CD4-positive, alpha-beta memory T cell (primary cell): ENCODE measurements around the gene ADAMTS8. TPM values are rescaled to one million over a fixed set of nuclear protein-coding genes. Genes with fewer than 3 reads are reported as not detected.

Experiments used
- CTCF ChIA-PET: fragments of 350-600 bp; sonication (Branson Sonifier 250); formaldehyde crosslinking; loops from one replicate; lab custom pipeline; 2021; ENCODE audit warnings: inconsistent platforms; ENCODE audit not compliant: partially characterized antibody; lab: Charles Lee
- POLR2A ChIA-PET: fragments of 350-600 bp; sonication (Branson Sonifier 250); formaldehyde crosslinking; loops from one replicate; lab custom pipeline; 2021; ENCODE audit not compliant: partially characterized antibody; lab: Charles Lee
- DNase-seq, 5 donors: peaks; one replicate each; pipeline versions ENCODE4 v3.0.0 to v3.0.0-alpha.2; 2020 to 2022; ENCODE audit warnings: mixed read lengths in 1 of 5
- H3K27ac ChIP-seq: one replicate; pipeline ENCODE4 v1.7.0; 2013; ENCODE audit warnings: low read depth, low read length
- H3K27me3 ChIP-seq: 2 replicates; pipeline ENCODE4 v1.7.0; 2013; ENCODE audit warnings: mild to moderate bottlenecking, low read length, moderate library complexity; ENCODE audit not compliant: insufficient read depth
- H3K36me3 ChIP-seq: 2 replicates; pipeline ENCODE4 v1.7.0; 2013; ENCODE audit warnings: mild to moderate bottlenecking, low read length, moderate library complexity; ENCODE audit not compliant: insufficient read depth
- H3K4me1 ChIP-seq: 2 replicates; pipeline ENCODE4 v1.7.0; 2013; ENCODE audit warnings: mild to moderate bottlenecking, low read length, moderate library complexity; ENCODE audit not compliant: insufficient read depth
- H3K4me3 ChIP-seq, 2 donors: one replicate each; pipeline ENCODE4 v1.7.0; 2013; ENCODE audit warnings: low read length in 2 of 2, mild to moderate bottlenecking in 1 of 2
- H3K9me3 ChIP-seq, 2 donors: one replicate each; pipeline ENCODE4 v1.7.0; 2013; ENCODE audit warnings: low read length in 2 of 2, control low read depth in 1 of 2; ENCODE audit not compliant: control insufficient read depth in 1 of 2
- H3K27ac Mint-ChIP-seq, 7 donors: one replicate each; pipeline ENCODE4 v1.8.0; 2020 to 2021; ENCODE audit warnings: mixed read lengths in 7 of 7, mild to moderate bottlenecking in 6 of 7, inconsistent platforms in 3 of 7, moderate library complexity in 3 of 7
- H3K27me3 Mint-ChIP-seq, 2 donors: one replicate each; pipeline ENCODE4 v1.8.0; 2020 to 2021; ENCODE audit warnings: mixed read lengths in 2 of 2
- H3K36me3 Mint-ChIP-seq, 2 donors: one replicate each; pipeline ENCODE4 v1.8.0; 2020 to 2021; ENCODE audit warnings: mixed read lengths in 2 of 2, inconsistent platforms in 1 of 2, mild to moderate bottlenecking in 1 of 2
- H3K4me1 Mint-ChIP-seq, 4 donors: one replicate each; pipeline ENCODE4 v1.8.0; 2020 to 2021; ENCODE audit warnings: mixed read lengths in 4 of 4, mild to moderate bottlenecking in 1 of 4
- H3K4me3 Mint-ChIP-seq, 8 donors: one replicate each; pipeline ENCODE4 v1.8.0; 2020 to 2021; ENCODE audit warnings: mixed read lengths in 8 of 8, mild to moderate bottlenecking in 7 of 8, moderate library complexity in 6 of 8, inconsistent platforms in 3 of 8
- H3K9me3 Mint-ChIP-seq, 8 donors: one replicate each; pipeline ENCODE4 v1.8.0; 2020 to 2021; ENCODE audit warnings: mixed read lengths in 8 of 8, mild to moderate bottlenecking in 5 of 8, inconsistent platforms in 3 of 8, moderate library complexity in 1 of 8
- intact Hi-C: fragments of 100-400 bp; cut with micrococcal nuclease; formaldehyde crosslinking; loops from one replicate; pipeline ENCODE4 v1.15.1; 2023
- polyA plus RNA-seq, 2 donors: library from polyadenylated mRNA; unstranded; fragments of 300-500 nt; fragmentation: Illumina TruSeq; gene quantifications; one replicate each; pipeline ENCODE4 v1.2.3, GENCODE V29; 2021
- total RNA-seq, 2 experiments: library from RNA; stranded (reverse); gene quantifications; one replicate each; pipeline ENCODE4 v1.2.3, GENCODE V29; 2021

ADAMTS8 gene
- not detected for total RNA-seq
- polyA plus RNA-seq: not detected

DNA sequence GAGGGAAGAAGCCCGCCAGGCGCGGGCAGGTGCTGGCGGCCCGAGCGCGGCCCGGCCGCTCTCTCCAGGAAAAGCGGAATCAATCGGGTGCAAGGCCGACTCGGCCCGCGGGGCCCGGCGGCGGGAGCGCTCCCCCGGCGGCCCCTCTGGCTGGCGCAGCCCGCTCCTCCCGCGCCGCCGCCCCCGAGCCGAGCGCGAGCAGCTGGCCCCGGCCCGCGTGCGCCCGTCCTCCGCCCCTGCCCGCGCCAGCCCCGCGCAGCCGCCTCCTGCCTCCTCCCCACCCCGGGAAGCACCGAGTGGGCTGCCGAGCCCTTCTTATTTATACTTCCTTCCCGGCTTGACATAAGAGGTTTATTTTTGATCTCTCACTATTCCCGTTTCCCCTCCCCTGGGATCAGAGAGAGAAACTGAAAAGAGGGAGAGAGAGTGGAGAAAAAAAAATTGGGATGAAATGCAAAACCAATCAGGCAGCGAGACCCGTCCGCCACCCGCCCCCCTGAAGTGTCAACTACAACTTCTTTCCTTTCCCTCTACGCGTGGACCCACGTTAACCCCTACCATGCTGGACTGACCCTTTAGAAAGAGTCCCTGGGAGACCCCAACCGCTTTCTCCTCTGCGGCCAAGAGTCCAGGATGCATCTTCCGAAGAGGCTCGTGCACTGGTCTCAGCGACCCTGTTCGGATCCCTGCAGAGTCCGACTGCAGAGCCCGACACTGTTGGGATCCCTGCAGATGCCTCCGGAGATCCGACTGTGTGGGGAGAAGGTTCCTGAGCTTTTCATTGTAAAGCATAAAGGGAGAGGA, at the start of gene ADAMTS8:
TSS of gene ADAMTS8 (minus strand) at position 294 of the 804 bp plus-strand sequence. CDS start 323 bp downstream, outside the sequence.
- no peaks in the 10 kb centered on the region for H3K4me1 ChIP-seq
- intact Hi-C loops: no loop called here
- peaks cover 2 to 17% (median 7%) of the 10 kb centered on the region in 4 donors for H3K4me1 Mint-ChIP-seq
- H3K9me3 ChIP-seq: no peaks in the 10 kb centered on the region
- H3K9me3 Mint-ChIP-seq: no peaks in the 10 kb centered on the region
- peak within 1 kb of the TSS in 7 of 8 donors; percentile 1 to 83 (median 62) for H3K4me3 Mint-ChIP-seq
- no peak within 1 kb of the TSS for H3K27ac ChIP-seq
- H3K4me3 ChIP-seq: no peak within 1 kb of the TSS
- H3K27me3 Mint-ChIP-seq: peaks cover 34 to 44% of the 10 kb centered on the region in 2 donors
- H3K27me3 ChIP-seq: peaks cover 18% of the 10 kb centered on the region
- no peaks in the 10 kb centered on the region for H3K36me3 ChIP-seq
- POLR2A ChIA-PET: no interaction called here
- CTCF ChIA-PET: no interaction called here
- no peak within 1 kb of the TSS for H3K27ac Mint-ChIP-seq
- no peaks in the 10 kb centered on the region for H3K36me3 Mint-ChIP-seq
- DNase-seq: no peak

- ChIA-PET POLR2A (no interaction called here), CTCF (no interaction called here)
- no peak overlapping the region for H3K27ac ChIP-seq
- H3K9me3 ChIP-seq: no peaks in the 10 kb centered on the region
- H3K27me3 Mint-ChIP-seq: peaks cover 0 to 6% of the 10 kb centered on the region in 2 donors
- no peaks in the 10 kb centered on the region for H3K36me3 Mint-ChIP-seq
- H3K9me3 Mint-ChIP-seq: peaks cover 0 to 2% (median 0%) of the 10 kb centered on the region in 8 donors
- H3K36me3 ChIP-seq: no peaks in the 10 kb centered on the region
- no peak overlapping the region for H3K4me3 ChIP-seq
- no peak overlapping the region for H3K27ac Mint-ChIP-seq
- no peaks in the 10 kb centered on the region for H3K27me3 ChIP-seq
- no peaks in the 10 kb centered on the region for H3K4me1 ChIP-seq
- no peak overlapping the region for H3K4me3 Mint-ChIP-seq
- DNase-seq: no peak
- intact Hi-C loops: no loop called here
- H3K4me1 Mint-ChIP-seq: peaks cover 0 to 3% (median under 1%) of the 10 kb centered on the region in 4 donors
Observed at GRCh38 chr11:130477586-130478203, 49.3 kb upstream of the ADAMTS8 start.

DNA sequence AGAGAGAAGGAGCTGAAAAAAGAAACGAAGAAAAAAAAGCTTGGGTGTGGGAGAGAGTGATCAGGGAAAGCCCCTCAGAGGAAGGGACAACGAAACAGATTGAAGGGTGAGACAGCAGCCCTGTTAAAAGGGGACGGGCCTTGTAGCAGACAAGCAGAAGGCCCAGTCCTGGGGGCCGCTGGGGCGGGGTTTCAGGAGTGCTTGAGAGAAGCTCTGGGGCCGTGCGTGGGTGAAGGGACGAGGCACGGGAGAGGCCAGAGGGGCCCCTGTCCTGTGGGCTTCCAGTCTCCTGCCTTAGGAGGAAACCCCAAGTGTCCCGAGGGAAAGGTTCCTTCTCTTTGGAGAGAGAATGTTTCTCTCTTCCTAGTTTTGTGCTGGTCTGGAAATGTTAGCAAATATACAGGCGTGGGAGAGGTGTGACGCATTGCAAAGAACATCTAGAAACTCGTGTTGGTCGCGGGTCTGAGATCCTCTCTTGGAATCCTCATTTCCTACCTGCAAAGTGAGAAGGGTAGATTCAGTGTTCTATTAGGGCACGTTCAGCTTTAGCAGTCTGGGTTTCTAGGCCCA, 48.6 kb upstream of the ADAMTS8 start:
- ChIA-PET POLR2A (no interaction called here), CTCF (no interaction called here)
- peaks cover 0 to 3% (median under 1%) of the 10 kb centered on the region in 4 donors for H3K4me1 Mint-ChIP-seq
- H3K27ac ChIP-seq: no peak overlapping the region
- intact Hi-C loops: no loop called here
- H3K9me3 Mint-ChIP-seq: peaks cover 0 to 2% (median 0%) of the 10 kb centered on the region in 8 donors
- no peak overlapping the region for H3K4me3 ChIP-seq
- H3K36me3 ChIP-seq: no peaks in the 10 kb centered on the region
- H3K9me3 ChIP-seq: no peaks in the 10 kb centered on the region
- H3K4me3 Mint-ChIP-seq: no peak overlapping the region
- no peaks in the 10 kb centered on the region for H3K27me3 ChIP-seq
- H3K27me3 Mint-ChIP-seq: peaks cover 0 to 7% of the 10 kb centered on the region in 2 donors
- H3K36me3 Mint-ChIP-seq: no peaks in the 10 kb centered on the region
- H3K27ac Mint-ChIP-seq: no peak overlapping the region
- H3K4me1 ChIP-seq: no peaks in the 10 kb centered on the region
- no peak for DNase-seq

DNA sequence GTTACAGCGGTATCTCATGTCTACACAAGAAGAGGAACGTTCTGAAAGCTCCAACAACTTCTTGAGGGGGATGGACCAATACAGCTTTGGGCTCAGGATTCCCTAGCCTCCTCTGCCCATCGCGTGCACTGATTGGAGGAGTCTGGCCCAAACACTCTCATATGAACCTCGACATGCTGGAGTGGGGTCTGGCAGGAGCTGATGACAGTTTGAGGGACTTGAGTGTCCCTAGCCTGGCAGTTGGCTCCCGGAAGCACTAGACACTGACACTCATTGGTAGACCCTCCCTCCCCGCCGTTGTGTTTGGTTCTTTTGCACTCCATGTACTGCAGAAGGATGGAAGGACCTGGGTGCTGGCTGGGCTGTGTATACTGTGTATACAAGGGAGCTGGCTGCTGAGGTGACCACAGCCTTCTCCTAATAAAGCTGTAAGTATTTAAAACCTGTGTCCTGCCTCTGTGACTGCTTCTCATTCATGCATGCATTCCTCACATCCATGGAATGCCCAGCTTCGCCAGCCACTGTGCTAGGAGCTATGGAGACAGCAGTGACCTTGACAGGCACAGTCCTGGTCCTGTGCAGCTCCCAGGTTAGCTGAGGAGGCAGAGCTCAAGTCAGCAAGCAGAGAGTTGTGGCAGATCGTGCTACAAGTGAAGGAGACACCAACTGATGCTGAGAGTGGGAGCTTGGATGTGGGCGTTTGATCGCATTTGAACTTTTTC, 48.0 kb upstream of the ADAMTS8 start:
- ChIA-PET POLR2A (no interaction called here), CTCF (no interaction called here)
- H3K4me1 ChIP-seq: no peaks in the 10 kb centered on the region
- H3K4me3 Mint-ChIP-seq: no peak overlapping the region
- peaks cover 0 to 7% of the 10 kb centered on the region in 2 donors for H3K27me3 Mint-ChIP-seq
- H3K9me3 ChIP-seq: no peaks in the 10 kb centered on the region
- peaks cover 0 to 3% (median under 1%) of the 10 kb centered on the region in 4 donors for H3K4me1 Mint-ChIP-seq
- no peaks in the 10 kb centered on the region for H3K36me3 ChIP-seq
- no peaks in the 10 kb centered on the region for H3K36me3 Mint-ChIP-seq
- intact Hi-C loops: no loop called here
- DNase-seq: no peak
- peaks cover 0 to 2% (median 0%) of the 10 kb centered on the region in 8 donors for H3K9me3 Mint-ChIP-seq
- H3K4me3 ChIP-seq: no peak overlapping the region
- peak overlapping the region in 1 of 7 donors; percentile 77 for H3K27ac Mint-ChIP-seq
- H3K27me3 ChIP-seq: no peaks in the 10 kb centered on the region
- no peak overlapping the region for H3K27ac ChIP-seq

DNA sequence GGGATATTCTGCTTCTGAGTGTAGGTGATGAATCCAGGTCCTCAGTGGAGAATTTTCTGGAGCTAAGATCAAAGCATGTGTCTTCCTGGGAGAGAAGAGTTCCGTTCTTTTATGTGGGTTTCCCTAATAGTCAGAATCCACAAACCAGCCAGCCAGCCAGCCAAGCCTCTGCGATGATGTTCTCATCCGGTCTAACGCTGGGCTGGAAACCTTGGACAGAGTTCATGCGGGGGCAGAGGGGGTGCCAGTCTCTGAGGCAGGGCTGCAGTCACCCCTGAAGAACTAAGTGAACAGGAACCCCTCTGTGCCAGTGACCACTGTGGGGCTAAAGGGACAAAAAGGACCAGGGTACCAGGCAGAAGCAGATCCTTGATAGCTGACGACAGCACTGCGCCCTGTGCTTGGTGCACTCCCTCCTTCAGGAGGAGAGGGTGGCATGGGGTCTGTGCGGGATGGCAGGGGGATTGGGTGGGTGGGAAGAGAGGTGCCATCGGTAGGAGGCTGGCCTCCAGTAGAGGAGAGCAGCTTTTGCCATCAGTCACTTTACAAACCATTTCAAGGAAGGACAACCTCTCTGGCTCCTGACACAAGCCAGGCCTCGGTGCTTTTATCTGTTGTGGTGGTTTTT, 47.1 kb upstream of the ADAMTS8 start:
- peaks cover 0 to 3% (median under 1%) of the 10 kb centered on the region in 4 donors for H3K4me1 Mint-ChIP-seq
- H3K27ac Mint-ChIP-seq: no peak overlapping the region
- no peak overlapping the region for H3K27ac ChIP-seq
- peaks cover 0 to 7% of the 10 kb centered on the region in 2 donors for H3K27me3 Mint-ChIP-seq
- H3K9me3 Mint-ChIP-seq: peaks cover 0 to 2% (median 0%) of the 10 kb centered on the region in 8 donors
- no peak overlapping the region for H3K4me3 ChIP-seq
- H3K4me3 Mint-ChIP-seq: no peak overlapping the region
- POLR2A ChIA-PET: no interaction called here
- CTCF ChIA-PET: no interaction called here
- DNase-seq: no peak
- H3K36me3 ChIP-seq: no peaks in the 10 kb centered on the region
- H3K27me3 ChIP-seq: no peaks in the 10 kb centered on the region
- intact Hi-C loops: no loop called here
- H3K9me3 ChIP-seq: no peaks in the 10 kb centered on the region
- no peaks in the 10 kb centered on the region for H3K36me3 Mint-ChIP-seq
- H3K4me1 ChIP-seq: no peaks in the 10 kb centered on the region

GRCh38 chr11:130474637-130475400, 46.4 kb upstream of the ADAMTS8 start:
- intact Hi-C loops: no loop called here
- ChIA-PET POLR2A (no interaction called here), CTCF (no interaction called here)
- Histone ChIP-seq H3K9me3 (no peaks in the 10 kb centered on the region), H3K4me3 (no peak overlapping the region), H3K27me3 (no peaks in the 10 kb centered on the region), H3K4me1 (no peaks in the 10 kb centered on the region), H3K27ac (no peak overlapping the region), H3K36me3 (no peaks in the 10 kb centered on the region)
- Mint-ChIP-seq H3K36me3 (no peaks in the 10 kb centered on the region), H3K27me3 (peaks cover 0 to 7% of the 10 kb centered on the region in 2 donors), H3K4me1 (peaks cover 0 to 3% (median under 1%) of the 10 kb centered on the region in 4 donors), H3K4me3 (no peak overlapping the region), H3K9me3 (peaks cover 0 to 2% (median 0%) of the 10 kb centered on the region in 8 donors), H3K27ac (no peak overlapping the region)
- DNase-seq: no peak
